Activated CD4-positive, CD25-positive, alpha-beta regulatory T cell (primary cell): Measurements from ENCODE around the gene FLT3LG.
A peak's percentile ranks its signal among the peaks of the same experiment; 100 is the strongest.
"Not testable (repeated sequence)": the region's sequence is repeated elsewhere in the genome, so short reads cannot be mapped to it uniquely, and the experiment has no call there.

Experiments used
- DNase-seq, 4 experiments: peaks; one replicate each; lab custom pipeline; 2025; lab: John Stamatoyannopoulos, UW

FLT3LG gene

DNA sequence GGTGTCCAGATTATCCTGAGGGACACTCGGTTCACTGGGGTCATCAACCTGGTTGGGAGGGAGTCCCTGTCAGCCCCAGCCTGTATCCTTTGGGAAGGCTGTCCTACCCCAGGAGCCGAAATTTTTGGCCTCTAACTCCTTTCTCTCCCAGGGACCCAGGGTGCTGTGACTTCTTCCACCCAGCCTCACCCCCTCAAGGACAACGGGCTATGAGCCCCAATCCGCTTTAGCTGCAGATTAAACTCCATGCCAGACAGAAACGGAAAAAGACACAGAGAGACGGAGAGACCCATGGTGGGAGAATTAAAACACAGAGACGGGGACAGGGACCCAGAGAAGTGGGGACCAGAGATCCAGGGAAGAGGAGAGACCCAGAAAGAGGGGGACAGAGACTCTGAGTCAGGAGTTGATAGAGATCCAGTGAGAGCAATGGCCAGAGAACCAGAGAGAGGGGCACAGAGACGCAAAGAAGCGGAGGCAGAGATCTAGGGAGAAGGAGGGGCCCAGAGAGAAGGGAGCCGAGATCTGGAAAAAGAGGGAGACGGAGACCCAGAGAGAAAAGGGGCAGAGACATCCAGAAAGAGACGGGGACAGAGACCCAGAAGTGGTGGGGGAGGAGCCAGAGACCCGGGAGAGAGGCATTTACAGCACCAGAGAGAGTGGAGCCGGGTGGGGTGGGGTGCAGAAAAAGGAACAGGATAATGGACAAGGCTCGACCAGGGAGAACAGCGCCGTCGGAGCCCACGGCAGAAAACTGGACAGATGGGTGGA is 33.4 kb upstream of the FLT3LG start:
- no peak for DNase-seq

DNA sequence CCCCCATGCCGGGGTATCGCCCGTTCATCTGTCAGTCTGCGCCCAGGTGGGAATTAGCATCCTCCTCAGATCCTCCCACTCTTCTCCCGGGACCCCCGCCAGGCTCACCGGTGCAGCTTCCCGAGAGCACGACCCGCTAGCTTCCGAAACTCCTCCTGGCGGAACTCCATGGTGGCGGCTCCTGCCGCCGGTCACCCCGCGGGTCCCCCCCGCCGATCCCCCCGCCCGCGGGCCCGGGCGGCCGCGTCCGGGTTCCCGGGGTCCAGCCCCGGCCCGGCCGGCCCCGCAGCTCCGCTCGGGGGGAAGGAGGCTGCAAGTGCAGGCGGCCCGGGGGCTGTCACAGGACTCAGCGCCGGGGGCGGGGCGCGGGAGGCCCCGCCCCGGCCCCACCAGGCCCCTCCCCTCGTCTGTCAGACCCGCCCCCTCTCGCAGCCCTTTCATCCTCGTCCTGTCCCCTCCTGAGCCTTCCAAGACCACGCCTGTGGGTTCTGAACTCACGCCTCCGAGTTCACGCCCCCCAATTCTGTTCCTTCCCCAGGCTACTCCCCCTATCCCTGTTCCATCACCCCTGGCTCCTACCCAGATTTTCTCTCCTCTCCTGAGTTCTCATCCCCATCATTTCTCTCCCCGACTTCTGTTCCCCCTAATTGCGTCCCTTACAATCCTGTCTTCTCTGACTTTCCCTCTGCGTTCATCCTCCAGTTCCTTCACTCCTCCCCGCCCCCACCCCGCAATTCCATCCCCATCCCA is 32.6 kb upstream of the FLT3LG start, which contains the start of gene SLC17A7:
Gene SLC17A7 (minus strand): TSS at position 318 of the 750 bp plus-strand sequence. CDS start 148 bp downstream, at position 170.
- no peak for DNase-seq

DNA sequence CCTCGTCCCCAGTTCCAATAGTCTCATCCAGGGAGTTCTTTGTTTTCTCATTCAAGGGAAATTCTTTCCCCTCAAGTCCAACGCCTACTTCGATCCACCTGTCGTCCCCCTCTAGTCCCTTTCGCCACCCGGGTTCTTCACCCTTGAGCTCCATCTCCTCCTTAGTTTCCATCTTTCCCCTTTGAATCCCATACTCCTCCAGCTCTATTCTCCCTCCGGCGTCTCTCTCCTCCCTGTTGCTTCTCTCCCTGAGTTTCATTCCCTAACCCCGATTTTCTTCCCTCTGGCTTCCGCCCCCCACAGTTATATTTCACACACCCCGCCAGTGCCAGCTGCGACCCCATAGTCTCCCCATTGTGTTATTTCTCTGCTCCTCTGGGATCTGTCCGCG is 32.1 kb upstream of the FLT3LG start:
- no peak for DNase-seq

DNA sequence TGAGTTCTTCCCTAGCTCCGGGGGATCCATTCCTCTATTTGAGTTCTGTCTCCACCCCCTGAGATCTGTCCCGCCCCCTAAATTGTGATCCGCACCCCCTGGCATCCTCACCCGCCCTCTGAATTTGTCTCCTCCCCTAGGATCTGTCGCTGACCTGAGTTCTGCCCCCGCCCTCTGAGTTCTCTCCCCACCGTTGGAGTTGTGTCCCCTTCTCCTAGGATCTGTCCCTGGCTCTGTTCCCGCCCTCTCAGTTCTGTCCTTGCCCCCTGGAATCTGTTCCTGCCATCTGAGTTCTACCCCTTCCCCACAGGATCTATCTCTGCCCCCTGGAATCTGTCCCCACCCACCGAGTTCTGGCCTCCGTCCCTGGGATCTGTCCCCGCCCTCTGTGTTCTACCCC is 31.7 kb upstream of the FLT3LG start:
- DNase-seq, result no peak

DNA sequence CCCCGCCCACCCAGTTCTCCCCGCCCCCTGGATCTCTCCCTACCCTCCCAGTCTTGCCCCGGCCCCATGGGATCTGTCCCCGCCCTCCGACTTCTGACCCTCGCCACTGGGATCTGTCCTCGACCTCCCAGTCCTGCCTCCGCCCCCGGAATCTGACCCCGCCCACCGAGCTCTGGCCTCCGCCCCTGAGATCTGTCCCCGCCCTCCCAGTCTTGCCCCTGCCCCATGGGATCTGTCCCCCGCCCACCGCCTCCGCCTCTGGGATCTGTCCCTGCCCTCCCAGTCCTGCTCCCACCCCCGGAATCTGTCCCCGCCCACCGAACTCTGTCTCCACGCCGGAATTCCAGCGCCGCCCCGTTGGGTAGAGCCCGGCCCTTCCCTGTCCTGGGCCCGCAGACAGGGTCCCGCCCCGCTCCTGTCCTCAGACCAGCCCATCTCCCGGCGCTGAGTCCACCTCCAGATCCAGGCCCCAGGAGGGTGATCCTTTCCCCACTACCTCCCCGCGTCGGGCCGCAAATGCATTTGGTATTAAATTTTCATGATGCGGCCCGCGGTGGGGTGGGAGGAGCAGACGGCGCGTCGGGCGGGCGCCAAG is 31.1 kb upstream of the FLT3LG start:
- peak; percentile 28 to 41 (median 30) for DNase-seq

DNA sequence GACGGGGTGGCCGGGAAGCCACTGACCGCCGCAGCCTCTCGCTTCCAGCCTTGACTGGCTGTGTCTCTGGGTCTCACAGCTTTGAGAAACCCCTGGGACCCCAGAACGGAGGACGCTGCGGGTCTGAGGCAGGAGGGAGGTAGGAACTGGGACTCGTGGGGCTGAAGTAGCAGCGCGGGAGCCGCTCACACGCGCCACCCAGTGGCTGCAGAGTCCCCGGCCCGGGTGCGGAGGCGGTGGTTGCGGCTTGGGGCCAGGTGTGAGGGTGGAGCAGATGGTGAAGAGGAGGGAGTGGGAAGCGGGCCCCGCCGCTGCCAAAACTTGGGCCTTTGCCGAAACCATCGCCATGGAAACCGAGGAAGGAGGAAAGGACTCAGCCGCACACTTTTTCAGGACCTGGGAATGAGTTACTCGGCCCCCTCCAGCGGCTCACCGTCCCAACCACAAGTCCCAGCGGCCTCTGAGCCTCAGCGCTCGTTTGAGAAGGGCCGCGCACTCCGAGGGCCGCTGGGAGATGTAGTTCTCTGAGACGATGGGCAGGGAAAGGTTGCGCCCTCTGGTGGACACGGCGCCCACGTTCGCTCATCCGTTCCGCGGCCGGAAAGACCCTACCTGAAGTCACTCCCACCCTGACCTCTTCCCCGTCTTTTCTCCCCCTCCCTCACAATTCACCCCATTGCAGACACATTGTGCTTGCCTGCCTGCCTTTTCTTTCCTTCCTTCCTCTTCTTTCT is 30.5 kb upstream of the FLT3LG start:
- peak; percentile 86 to 88 (median 88) for DNase-seq

DNA sequence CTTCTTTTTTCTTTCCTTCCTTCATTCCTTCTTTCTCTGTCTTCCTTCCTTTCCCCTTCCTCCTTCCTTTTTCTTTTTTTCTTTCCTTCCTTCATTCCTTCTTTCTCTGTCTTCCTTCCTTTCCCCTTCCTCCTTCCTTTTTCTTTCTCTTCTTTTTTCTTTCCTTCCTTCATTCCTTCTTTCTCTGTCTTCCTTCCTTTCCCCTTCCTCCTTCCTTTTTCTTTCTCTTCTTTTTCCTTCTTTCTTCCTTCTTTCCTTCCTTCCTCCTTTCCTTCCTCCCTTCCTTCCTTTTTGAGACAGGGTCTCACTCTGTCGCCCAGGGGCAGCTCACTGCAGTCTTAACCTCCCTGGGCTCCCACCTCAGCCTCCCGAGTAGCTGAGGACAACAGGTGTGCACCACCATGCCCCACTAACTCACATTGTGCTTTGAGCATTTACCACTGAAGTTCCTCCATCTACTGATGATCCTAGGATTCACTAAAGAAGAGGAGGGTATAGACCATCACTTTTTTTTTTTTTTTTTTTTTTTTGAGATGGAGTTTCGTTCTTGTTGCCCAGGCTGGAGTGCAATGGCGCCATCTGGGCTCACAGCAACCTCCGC is 29.8 kb upstream of the FLT3LG start:
- not testable (repeated sequence) for DNase-seq

DNA sequence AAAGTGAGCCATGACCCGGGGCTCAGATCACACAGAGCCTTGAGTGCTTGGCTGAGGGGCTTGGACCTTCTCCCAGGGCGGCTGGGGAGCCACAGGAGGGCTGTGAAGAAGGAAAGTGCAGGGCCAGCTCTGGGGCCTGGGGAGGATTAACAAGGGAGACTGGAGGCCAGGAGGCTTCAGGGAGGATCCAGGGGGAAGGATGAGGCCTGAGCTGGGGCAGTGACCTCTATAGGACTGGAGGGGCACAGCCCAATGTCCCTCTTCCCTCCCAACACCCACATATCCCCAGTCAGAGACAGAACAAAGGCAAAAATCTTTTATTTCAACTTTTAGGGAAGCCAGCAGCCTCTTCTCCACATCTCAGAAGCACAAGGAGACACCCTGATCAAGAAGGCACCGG is 28.0 kb upstream of the FLT3LG start:
- DNase-seq, result no peak

DNA sequence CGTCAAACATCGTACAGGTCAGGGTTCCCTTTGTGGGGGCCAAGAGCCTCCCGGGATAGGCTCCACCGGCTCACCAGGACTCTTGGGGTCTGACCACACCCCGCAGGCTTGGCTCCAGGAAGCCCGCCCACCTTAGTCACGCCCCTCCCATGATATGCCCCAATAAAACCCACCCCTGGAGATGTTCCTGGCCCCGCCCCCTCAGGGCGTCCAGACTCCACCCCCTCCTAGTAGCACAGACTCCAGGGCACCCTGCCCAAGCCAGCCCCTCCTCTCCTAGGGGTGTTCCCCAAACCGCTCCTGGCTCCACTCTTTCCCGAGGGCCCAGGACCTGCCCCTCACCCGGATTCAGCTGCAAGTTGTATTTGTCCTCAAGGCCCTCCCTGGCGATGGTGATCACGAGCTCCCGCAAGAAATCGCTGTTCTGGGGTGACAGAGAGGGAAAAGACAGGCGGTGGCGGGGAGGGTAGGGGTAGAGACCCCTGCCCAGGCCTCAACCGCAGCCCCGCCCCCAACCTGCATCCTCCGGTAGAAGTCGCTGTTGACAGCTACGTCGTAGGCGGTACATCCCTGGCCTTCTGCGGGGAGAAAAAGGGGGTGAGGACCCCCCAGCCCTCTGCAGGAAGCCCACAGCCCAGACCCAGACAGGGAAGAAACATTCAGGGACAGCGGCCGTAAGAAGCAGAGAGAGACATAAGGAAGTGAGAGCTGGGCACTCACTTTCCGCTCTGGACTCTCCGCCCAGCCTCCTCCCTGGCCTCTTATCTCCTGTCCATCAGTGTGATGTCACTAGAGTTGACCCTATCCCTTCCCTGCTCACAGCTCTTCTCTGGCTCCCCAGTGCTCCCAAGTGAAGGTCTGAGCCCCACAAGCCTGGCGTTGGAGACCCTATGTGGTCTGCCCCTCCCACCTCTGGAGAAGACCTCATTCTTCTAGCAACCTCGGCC is 26.3 kb upstream of the FLT3LG start:
- no peak for DNase-seq

DNA sequence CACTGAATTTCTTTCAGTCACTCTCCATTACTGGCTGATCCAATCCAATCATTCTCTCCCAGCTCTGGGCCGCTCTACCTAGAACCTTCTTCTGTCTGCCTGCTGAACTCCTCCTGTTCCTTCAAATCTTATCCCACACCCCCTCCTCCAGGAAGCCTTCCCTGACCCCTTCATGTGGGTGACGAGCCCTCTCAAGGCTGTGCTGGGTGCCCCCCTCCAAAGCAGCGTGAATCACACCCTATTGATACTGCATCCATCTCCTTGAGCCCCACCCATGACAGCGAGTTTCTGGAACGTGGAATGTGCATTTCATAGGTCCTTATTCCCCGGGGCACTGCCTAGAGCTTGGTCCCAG is 25.6 kb upstream of the FLT3LG start:
- no peak for DNase-seq

DNA sequence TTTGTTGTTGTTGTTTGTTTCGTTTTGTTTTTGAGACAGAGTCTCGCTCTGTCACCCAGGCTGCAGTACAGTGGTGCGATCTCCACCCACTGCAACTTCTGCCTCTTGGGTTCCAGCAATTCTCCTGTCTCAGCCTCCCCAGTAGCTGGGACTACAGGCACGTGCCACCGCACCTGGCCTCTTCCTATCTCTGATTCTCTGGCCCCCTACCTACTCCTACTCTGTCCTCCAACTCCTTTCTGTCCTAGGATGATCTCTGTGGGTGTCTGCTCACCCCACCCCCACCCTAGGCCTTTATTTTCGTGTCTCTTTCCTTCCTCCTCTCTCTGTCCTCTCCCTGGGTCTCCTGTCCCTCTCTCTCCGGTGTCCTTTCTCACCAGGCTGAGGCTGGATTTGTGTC is 23.6 kb upstream of the FLT3LG start:
- DNase-seq, result no peak

DNA sequence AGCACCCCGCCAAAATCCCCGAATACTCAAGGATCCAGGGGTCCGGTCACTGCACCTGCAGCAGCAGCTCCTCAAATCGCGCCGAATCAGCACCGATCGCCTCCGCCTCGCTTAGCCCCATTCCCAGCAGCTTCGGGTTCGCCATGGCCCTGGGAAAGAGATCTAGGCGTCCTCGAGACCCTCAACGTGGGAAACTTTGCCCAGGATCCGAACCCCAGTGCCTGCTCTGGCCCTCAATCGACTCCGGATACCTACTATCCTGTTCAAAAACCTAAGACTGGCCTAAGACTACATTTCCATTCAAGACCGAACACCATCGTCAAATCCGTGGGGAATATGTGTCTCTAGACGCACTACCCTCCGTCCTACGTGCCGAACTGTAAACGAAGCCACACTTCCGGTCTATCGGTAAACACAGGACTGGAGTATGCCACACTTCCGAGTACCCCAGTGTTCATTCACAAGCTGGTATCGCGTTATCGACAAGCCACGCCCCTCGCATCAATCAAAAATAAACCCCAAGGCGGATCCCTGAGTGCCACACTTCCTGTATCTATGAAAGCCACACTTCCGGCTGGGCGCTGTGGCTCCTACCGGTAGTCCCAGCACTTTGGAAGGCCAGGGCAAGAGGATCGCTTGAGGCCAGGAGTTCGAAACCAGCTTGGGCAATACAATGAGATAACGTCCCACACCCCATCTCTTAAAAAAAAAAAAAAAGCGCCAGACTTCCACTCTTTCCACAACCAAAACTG is 22.4 kb upstream of the FLT3LG start, which contains the start of gene PIH1D1:
Gene PIH1D1 (minus strand): TSS at position 385 of the 752 bp plus-strand sequence. CDS start 240 bp downstream, at position 145.
- peak; percentile 77 to 86 (median 84) for DNase-seq

DNA sequence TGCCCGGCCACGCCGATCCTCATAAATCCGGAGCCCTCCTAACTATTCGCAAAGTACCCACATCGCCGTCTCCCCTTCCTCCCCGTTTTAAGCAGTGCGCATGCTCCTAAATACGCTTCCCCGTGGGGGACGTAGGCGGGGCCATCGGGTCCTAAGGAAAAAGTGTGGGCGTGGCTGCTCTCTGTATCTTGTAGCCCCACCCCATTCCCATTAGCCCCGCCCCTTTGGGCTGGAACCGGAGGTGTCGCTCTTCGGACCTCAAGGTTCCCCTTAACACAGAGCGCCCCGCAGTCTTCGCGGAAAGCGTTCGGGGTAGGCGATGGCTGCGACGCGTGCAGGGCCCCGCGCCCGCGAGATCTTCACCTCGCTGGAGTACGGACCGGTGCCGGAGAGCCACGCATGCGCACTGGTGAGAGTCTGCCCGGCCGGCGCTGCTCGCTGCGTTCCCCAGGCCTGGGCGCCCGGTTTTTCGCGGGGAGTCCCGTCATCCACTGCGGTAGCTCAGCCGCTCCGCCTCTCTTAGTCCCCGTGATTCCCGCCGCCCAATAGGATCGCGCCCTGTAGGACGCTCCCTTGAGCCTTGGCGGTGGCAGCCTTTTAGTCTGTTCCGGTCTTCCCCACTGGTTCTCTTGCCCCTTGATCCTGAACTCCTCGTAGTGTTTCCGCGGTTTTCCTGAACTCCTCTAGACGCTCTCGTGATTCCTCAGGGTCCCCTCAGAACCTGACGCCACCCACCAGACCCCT is 20.8 kb upstream of the FLT3LG start, which contains the start of gene ALDH16A1:
Gene ALDH16A1 (plus strand): TSS at position 213 of the 744 bp plus-strand sequence. CDS start 107 bp downstream, at position 320.
- peak; percentile 93 to 98 (median 94) for DNase-seq

DNA sequence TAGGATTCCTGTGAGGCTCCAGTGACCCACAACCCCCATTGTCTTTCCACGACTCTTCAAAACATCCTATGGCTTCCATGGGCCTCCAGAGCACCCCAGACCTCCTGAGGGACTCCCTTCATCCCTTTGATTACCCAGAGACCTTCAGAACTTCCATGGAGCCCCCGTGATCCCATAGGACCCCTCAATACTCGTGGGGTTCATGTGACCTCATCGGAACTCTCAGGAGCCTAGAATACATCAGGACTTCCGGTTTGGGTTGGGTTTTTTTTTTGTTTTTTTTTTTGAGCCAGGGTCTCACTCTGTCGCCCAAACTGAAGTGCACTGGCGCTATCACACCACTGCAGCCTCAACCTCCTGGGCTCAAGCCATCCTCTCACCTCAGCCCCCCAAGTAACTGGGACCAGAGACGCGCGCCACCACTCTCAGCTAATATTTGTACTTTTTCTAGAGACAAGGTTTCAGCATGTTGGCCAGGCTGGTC is 20.2 kb upstream of the FLT3LG start:
- no peak for DNase-seq

DNA sequence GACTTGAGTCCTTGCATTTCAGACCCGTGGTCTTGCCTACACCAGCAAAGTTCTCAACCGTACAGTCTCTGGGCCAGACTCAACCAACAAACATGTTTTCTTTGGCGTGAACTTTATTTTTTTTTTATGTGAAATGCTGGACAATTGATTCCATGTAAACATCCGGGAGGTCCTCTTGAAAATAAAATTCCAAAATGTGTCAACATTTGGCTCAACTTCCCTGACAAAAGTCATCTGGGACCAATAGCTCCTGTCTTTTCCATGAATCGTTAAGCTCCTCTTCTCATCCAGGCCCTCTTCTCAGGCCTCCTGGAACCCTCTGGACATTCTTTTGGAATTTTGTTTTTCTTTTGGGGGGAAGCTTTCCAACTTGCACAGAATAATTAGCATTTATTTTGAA is 18.2 kb upstream of the FLT3LG start:
- DNase-seq, result no peak

DNA sequence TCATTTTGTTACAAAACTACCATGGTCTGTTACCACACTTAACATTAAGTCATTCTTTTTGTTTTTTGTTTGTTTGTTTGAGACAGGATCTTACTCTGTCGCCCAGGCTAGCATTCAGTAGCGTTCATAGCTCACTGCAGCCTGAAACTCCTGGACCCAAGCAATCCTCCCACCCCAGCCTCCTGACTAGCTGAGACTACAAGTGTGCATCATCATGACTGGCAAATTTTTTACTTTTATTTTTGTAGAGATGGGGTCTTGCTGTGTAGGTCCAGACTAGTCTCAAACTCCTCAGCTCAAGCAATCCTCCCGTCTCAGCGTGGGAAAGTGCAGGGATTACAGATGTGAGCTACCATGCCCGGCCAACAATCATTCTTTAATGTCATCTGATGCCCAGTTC is 17.7 kb upstream of the FLT3LG start:
- no peak for DNase-seq

DNA sequence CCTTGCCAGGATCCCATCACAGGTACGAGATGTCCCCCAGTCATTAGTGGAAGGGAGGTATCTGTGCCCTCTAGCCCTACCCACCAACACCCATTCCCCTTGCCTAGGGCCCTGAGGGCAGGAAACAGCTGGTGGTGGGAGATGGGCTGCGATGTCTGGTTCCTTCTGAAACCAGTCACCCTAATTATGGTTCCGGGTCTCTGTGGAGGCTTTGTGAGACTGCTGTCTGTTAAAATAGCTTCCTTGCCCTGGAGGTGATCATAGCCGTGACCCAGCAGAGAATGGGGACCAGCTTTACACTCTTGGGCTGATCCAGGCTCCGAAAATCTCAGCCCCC is 15.5 kb upstream of the FLT3LG start:
- DNase-seq, result no peak

DNA sequence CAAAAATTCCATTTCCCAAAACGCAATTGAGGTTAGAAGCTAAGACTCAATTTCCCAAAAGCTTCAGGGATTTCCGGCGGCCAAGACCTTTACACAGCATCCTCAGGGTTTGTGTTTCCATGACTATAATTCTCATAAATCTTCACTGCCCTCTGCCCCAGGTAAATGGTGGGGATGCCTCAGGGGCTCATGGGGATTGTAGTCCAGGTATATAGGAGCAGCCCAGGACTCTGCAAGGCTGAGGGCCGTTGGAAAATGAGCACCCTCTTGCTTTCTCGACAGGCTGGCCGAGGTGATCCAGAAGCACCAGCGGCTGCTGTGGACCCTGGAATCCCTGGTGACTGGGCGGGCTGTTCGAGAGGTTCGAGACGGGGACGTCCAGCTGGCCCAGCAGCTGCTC is 14.6 kb upstream of the FLT3LG start:
- DNase-seq, result no peak

DNA sequence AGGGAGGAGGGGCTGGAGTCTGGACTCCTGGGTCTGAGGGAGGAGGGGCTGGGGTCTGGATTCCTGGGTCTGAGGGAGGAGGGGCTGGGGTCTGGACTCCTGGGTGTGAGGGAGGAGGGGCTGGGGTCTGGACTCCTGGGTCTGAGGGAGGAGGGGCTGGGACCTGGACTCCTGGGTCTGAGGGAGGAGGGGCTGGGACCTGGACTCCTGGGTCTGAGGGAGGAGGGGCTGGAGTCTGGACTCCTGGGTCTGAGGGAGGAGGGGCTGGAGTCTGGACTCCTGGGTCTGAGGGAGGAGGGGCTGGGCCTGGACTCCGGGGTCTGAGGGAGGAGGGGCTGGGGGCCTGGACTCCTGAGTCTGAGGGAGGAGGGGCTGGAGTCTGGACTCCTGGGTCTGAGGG is 12.9 kb upstream of the FLT3LG start:
- DNase-seq, result not testable (repeated sequence)
